ENCODE measurements around the gene GRAPL.
"Not testable (repeated sequence)": the region's sequence is repeated elsewhere in the genome, so short reads cannot be mapped to it uniquely, and the experiment has no call there.

DNA sequence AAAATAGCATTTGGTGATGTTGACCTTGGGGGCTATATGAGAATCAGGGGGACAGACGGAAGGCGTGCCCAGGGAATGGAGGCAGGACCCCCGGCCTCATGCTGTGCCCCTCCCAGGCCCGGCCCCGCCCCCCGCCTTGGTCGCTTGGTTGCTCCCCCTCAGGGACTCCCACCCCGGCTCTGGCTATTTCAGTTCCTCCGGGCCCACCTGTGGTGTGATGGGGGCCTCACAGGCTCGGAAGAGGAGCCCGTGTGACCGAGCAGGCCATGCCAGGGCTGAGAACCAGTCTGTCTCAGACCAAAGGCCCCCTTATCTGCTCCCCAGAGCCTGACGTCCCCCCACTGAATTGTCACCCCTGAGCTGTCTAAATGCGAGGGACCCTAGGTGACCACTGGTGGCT is 4.4 kb downstream of the GRAPL start:
- not testable (repeated sequence) for TF ChIP-seq POLR2AphosphoS5, POLR2A (IDR thresholded peaks at IDR 0.05; ENCODE audit: low read depth, low read length)
